WERI-Rb-1 (cell line): ENCODE measurements around the gene ZFYVE28.

Source experiments
- DNase-seq: peaks from one replicate; pipeline ENCODE4 v3.0.0-alpha.2; 2020
- H3K27ac ChIP-seq: fragments of 250-450 bp; sonication (Bioruptor Pico); 2 replicates; pipeline ENCODE4 v1.5.1; 2020; ENCODE audit warnings: mild to moderate bottlenecking, moderate library complexity
- H3K27me3 ChIP-seq: fragments of 250-450 bp; sonication (Bioruptor Pico); 2 replicates; pipeline ENCODE4 v1.5.1; 2021; ENCODE audit warnings: mild to moderate bottlenecking, low read depth, moderate library complexity; ENCODE audit not compliant: insufficient read depth, severe bottlenecking
- H3K36me3 ChIP-seq: fragments of 250-450 bp; sonication (Bioruptor Pico); 2 replicates; pipeline ENCODE4 v1.5.1; 2020; ENCODE audit warnings: mild to moderate bottlenecking, moderate library complexity
- H3K4me3 ChIP-seq: 2 replicates; pipeline ENCODE4 v1.5.1; 2011; ENCODE audit warnings: low read depth, mild to moderate bottlenecking, control low read depth, low read length
- H3K9me3 ChIP-seq: fragments of 250-450 bp; sonication (Bioruptor Pico); 2 replicates; pipeline ENCODE4 v1.5.1; 2021; ENCODE audit warnings: mild to moderate bottlenecking, moderate library complexity; ENCODE audit not compliant: severe bottlenecking
- CTCF ChIP-seq: IDR thresholded peaks from 2 replicates; pipeline ENCODE4 v1.5.1; 2011; ENCODE audit warnings: low read depth, mild to moderate bottlenecking, control low read depth, inconsistent platforms, low read length

ZFYVE28 gene

GRCh38 chr4:2250357-2251072 lies 167.9 kb downstream of the ZFYVE28 start:
- no peaks in the 10 kb centered on the region for H3K9me3 ChIP-seq
- peaks cover 42% of the 10 kb centered on the region for H3K36me3 ChIP-seq
- no peak overlapping the region for H3K4me3 ChIP-seq
- no peak for DNase-seq
- no peak overlapping the region for H3K27ac ChIP-seq
- no peaks in the 10 kb centered on the region for H3K27me3 ChIP-seq
- TF ChIP-seq CTCF: no peak

- no peak for TF ChIP-seq CTCF
- Histone ChIP-seq H3K27ac (no peak overlapping the region), H3K36me3 (peaks cover 38% of the 10 kb centered on the region), H3K27me3 (no peaks in the 10 kb centered on the region), H3K4me3 (no peak overlapping the region), H3K9me3 (no peaks in the 10 kb centered on the region)
- DNase-seq: no peak
Measured at GRCh38 chr4:2249526-2250356, 168.7 kb downstream of the ZFYVE28 start.

- Histone ChIP-seq H3K4me3 (no peak overlapping the region), H3K27ac (no peak overlapping the region), H3K9me3 (no peaks in the 10 kb centered on the region), H3K27me3 (no peaks in the 10 kb centered on the region), H3K36me3 (peaks cover 29% of the 10 kb centered on the region)
- TF ChIP-seq CTCF: no peak
- DNase-seq: peak; percentile 11
Measured at GRCh38 chr4:2248821-2249261, 169.6 kb downstream of the ZFYVE28 start.

- peak; percentile 9 for DNase-seq
- Histone ChIP-seq H3K4me3 (no peak overlapping the region), H3K27ac (no peak overlapping the region), H3K27me3 (no peaks in the 10 kb centered on the region), H3K36me3 (peaks cover 24% of the 10 kb centered on the region), H3K9me3 (no peaks in the 10 kb centered on the region)
- no peak for TF ChIP-seq CTCF
Measured at GRCh38 chr4:2248044-2248780, 170.2 kb downstream of the ZFYVE28 start.

GRCh38 chr4:2247128-2248043 lies 171.1 kb downstream of the ZFYVE28 start:
- H3K36me3 ChIP-seq: peaks cover 24% of the 10 kb centered on the region
- no peak overlapping the region for H3K27ac ChIP-seq
- no peak for TF ChIP-seq CTCF
- no peak overlapping the region for H3K4me3 ChIP-seq
- no peaks in the 10 kb centered on the region for H3K9me3 ChIP-seq
- peak; percentile 7 for DNase-seq
- no peaks in the 10 kb centered on the region for H3K27me3 ChIP-seq
